NCI-H1694 (cell line): ENCODE results near the gene CECR2.

Experiments
- DNase-seq: peaks from one replicate; lab custom pipeline; 2025; lab: John Stamatoyannopoulos, UW

CECR2 gene

DNA sequence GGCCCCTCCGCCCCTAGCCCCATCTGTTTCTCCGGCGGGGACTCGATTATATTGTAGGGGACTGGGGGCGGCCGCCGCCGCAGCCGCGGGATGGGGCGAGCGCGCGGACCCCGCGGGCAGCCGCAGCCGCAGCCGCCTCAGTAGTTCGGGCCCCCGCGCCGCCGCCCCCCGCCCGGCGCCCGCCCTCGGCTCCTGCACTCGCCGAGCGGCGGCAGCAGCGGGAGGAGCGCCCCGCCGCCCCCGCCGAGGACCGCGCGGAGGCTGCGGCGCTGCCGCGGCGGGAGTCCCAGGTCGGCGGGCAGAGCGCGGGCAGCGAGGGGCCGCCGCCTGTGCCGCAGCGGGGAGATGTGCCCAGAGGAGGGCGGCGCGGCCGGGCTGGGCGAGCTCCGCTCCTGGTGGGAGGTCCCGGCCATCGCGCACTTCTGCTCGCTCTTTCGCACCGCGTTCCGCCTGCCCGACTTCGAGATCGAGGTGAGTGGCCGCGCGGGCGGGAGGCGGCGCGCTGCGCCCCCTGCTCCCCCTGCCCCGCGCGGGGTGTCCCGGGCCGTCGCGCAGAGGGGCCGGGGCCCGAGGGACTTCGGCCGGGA is at the start of gene CECR2:
TSS of gene CECR2 (plus strand) at position 22 of the 587 bp plus-strand sequence. CDS start at position 346, 324 bp downstream.
- DNase-seq, result no peak

DNA sequence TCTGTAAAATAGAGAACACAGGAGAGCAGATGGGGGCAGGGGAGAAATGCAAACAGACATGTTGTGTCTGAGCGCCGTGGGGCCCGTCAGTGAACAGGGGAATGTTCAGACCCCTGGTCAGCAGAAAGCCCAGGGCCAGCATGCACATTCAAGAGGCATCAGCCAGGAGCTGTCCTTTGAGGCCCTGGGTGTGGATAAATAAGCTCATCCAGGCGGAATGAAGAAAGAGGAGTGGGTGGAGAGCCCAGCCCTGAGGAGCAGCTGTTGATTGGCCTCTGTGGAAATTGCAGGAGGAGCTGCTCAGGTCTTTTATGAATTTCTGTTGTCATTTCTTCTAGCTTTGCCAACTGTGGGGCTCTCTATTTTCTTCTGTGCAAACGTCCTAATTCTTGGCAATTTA is 49.7 kb upstream of the CECR2 start:
- DNase-seq, result no peak

DNA sequence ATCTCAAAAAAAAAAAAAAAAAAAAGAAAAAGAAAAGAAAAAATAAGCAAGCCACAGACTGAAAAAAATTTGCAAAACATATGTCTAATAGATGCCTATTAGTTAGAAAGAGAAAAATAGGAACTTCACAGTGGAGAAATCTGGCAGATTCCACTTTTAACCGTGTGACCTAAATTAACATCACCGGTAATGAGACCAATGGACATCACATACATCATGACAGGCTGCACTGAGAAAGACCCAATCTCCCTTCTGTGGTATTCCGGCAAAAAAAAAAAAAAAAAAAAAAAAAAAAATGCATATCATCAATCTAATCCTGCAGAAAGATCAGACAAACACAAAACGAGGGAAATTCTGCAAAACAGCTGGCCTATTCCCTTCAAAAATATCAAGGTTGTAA is 46.7 kb upstream of the CECR2 start:
- no peak for DNase-seq

DNA sequence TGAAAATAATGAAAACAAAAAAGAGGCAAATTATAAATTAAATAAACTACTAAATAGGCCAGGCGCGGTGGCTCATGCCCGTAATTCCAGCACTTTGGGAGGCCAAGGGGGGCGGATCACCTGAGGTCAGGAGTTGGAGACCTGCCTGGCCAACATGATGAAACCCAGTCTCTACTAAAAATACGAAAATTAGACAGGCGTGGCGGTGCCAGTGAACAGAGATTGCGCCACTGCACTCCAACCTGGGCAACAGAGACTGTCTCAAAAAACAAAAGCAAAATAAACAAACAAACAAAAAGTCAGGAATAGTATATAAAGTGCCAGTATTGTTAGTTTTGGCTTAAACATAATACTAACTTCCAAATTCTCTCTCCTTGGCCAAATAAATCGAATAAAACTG is 37.6 kb upstream of the CECR2 start:
- DNase-seq, result no peak

DNA sequence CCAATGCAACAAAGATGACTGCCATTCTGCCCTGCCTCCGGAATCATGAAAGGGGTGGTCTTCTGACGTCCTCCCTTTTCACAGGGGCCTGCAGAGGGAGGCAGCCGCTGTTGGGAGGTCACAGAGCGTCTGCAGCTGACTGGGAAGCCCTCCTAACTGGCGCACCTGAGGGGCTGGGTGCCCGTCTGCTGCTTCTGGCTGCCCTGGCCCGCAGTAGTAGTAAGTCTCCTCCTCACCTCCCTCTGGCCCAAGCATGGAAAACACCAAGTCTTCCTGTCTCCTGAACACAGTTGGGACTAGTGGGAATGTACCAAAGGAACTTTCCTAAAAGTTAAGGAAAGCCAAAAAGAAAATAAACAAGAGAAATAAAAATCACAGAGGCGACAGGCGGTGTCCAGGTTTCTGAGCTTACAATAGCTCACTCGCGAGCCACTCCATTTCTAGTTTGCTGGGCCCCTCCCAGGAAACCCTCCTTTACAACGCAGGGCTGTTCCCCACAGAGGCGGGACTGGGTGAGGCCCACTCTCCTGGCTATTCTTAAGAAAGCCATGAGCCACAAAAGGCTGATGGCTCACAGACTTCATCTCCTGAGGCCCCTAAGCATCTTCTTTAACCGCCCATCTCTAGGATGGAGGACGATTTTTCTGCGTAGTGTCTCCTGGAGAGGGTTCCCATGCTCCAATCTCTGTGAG is 37.0 kb upstream of the CECR2 start:
- no peak for DNase-seq

DNA sequence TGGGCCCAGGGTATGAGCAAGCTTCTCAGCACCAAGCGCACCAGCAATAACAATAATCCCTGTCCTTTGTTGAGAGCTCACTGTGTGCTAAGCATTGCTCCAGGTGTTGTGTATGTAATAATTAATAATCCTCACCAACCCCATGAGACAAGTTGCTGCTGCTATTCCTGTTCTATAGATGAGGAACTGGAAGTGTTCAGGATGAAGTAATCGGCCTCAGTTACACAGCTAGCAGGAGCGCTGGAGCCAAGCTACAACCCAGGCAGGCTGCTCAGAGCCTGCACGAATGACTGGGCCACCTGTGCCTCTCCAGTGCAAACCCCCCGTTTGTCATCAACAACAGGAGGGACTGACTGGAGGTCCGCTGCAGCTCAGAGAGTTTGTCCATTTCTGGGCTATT is 35.2 kb upstream of the CECR2 start:
- no peak for DNase-seq

DNA sequence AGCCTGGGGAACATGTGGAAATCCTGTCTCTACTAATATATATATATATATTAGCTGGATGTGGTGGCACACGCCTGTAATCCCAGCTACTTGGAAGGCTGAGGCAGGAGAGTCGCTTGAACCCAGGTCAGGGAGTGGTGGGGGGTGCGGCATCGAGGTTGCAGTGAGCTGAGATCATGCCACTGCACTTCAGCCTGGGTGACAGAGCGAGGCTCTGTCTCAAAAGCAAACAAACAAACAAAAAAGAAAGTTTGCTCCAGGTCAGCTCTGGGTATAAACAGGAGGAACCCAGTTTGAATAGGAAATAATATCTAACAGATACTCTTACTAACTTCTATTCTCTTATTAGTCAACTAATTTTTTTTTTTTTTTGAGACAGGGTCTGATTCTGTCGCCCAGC is 34.3 kb upstream of the CECR2 start:
- DNase-seq, result no peak

DNA sequence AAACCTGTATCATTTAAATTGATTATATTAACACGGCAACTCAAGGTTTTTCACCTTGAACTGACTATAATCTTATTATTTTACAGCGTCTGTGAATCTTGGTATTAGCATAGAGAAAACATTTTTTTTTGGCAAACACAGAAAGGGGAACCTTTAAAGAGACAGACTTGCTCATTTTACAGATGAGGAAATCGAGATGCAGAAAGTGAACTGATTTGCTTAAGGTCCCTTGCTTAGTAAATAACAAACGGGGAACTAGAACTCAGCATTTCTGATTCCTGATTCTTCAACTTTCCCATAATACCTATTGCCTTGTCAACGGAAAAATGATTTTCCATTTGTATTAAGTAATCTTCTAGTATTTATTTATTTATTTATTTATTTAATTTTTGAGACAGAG is 33.2 kb upstream of the CECR2 start:
- DNase-seq, result no peak

DNA sequence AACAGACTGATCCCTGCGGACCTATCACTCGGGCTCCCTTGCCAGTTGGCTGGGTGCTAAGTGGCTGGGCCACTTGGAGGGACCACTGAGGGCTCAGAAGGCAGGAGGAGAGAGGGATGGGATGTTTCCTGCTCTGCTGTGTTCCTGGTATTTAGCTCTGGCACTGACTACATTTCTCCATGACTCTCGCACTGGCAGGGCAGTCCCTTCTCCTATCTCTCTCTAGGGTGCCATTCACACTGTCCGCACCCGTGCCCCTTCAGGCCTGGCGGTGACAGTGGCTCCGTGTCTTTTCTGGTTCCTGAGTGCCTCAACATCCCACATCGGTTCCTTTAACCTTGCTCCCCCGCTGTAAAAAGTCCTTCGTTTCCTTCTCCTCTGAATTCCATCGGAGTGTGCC is 31.6 kb upstream of the CECR2 start:
- no peak for DNase-seq

DNA sequence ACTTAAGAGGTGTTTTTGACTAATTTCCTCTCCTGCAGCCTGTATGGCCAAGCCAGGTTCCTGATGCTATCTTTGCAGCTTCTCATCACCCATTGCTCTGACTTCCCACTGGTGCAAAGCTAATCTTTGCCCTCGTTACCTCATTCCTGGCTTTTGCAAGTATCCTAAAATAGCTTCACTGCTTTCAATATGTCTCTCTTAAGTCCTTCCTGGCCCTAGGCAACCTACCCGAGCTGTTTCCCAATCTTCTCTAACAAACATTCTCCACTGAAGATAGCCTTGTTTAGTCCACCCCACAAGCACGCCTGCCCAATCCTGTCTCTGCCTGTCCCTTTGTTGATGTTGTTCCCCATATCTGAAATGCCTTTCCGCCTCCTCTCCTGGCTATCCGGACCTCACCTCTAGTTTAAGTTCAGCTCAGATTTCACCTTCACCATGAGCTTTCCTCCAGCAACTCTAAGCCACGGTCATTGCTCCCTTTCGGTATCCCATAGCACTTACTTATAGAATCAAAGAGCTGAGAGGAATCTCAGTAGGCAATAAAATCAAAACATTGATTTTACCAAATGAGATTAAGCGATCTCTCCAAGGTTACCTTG is 30.1 kb upstream of the CECR2 start:
- no peak for DNase-seq

DNA sequence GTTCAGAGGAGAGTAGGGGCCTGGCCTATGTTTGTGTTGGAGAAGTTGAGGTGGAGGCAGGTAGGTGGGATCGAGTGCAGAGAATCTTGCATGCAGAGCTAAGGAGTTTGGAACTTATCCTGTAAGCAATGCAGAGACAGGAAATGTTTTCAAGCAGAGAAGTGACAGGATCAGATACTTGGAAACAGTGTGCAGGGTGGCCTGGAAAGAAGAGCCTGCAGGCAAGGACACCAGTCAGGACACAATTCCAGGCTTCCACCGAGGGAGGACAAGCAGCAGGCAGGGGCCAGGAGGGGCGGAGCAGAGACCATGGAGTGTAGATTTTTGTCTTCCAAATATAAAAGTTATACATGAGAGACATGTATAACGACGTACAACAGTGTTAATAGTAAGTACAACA is 26.9 kb upstream of the CECR2 start:
- no peak for DNase-seq

DNA sequence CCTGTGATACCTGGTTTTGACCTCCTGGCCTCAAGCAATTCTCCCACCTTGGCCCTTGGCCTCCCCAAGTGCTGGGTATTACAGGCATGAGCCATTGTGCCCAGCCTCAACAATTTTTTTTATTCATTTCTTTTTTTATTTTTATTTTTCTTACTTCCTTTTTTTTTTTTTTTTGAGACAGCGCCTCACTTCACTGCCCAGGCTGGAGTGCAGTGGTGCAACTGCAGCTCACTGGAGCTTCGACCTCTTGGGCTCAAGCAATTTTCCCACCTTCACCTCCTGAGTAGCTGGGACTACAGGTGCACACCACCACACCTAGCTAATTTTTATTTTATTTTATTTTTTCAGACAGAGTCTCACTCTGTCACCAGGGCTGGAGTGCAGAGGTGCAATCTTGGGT is 25.5 kb upstream of the CECR2 start:
- no peak for DNase-seq

DNA sequence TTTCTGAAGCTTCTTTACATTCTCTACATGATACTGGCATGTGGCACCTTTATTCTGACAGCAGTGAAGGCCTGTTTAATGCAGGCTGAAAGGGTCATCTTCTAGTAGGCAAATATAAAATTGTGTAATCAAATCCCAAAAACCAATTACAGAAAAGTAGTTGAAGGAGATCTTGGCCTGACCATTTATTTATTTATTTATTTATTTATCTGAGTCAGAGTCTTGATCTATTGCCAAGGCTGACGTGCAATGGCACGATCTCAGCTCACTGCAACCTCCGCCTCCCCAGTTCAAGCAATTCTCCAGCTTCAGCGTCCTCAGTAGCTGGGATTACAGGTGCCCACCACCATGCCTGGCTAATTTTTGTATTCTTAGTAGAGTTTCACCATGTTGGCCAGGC is 22.7 kb upstream of the CECR2 start:
- DNase-seq, result no peak

DNA sequence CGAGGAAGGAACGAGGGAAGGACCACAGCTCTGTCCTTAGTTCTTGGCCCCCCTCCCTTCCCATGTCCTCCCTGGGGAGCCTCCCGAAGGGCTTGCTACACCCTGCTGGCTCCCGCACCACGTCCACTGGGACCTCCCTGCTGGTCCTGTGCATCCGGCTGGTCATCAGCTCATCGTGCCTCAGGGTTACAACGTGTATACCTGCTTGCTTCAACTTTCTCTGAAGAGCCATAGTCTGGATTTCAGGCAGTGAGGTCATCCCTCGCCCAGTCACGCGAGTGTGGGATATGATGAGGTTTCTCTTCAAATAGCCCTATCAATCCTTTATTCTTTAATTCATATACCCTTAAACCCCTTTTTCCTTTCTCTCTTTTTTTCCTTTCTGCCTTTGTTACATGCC is 21.5 kb upstream of the CECR2 start:
- no peak for DNase-seq

DNA sequence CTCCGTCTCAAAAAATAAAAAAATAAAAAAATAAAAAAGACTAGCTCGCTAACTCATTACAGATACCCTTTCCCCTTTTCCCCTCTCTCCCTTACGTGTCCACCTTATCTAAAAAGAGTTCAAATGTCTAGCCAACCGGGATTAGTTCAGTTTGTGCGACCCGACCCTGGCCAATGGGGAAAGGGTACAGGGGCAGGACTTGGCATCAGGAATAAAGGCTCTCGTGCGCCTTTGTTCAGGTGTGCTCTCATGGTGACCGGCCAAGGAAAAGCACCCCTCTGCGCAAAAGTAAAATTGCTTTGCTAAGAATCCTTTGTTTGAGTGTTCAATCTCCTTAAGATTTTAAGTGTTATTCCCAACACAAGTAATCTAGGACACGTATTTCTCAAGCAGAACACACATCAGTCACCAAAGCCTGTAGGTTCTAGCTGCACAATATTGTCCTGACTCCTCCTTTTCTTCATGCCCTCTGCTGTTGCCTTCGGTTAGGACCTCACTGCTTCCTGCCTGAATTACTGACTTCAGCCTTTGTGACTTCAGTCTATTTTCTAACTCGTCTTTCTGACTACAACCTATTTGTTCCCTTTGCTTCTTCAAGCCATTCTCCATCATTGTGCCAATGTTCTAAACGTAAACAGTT is 20.7 kb upstream of the CECR2 start:
- DNase-seq, result no peak

DNA sequence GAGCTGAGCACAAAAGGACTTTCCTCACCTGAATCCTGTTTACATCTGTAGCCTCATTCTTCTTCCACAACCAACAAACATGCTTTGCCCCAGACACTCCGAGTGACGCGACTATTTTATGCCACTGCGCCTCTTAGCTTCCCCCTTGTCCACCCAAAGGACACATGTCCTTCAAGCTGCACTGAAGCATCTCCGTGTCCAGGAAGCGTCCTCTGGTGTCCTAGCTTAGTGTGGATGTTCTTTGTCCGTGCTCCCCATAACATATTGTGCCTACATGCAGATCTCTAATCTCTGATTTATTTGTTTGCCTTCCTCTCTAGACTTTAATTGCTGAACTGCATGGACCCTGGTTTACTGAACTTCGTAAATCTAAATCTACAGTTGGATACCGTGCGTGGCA is 20.1 kb upstream of the CECR2 start:
- DNase-seq, result no peak

DNA sequence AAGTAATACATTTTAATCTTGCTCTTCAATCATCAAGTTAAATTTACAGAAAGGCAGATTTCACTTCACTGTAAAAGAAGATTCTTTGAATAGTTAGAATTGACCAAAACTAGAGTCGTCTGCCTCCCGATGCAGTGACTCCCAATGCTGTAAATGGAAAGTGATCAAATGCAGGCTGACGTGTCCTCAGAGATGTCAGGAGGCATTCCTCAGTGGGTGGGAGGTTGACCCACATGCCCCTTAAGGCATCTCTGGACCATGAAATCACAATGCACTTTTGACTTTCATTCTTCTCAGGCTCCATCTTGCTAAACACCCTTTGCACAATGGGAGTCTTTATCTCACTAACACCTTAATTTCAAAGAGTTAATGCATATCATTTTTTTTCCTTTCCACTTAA is 19.0 kb upstream of the CECR2 start:
- no peak for DNase-seq

DNA sequence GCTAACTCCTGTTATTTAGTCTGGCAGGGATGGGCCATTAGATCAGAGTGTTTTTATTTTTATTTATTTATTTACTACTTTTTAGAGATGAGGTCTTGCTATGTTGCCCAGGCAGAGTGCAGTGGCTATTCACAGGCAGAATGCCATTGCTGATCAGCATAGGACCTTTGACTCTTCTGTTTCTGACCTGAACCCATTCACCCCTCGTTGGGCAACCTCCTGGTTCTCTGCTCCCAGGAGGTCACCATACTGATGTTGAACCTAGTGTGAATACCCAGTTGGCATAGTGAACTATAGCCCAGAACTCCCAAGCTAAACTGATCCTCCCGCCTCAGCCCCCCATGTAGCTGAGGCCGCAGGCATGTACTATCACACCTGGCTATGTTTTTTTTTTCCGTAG is 16.5 kb upstream of the CECR2 start:
- no peak for DNase-seq

DNA sequence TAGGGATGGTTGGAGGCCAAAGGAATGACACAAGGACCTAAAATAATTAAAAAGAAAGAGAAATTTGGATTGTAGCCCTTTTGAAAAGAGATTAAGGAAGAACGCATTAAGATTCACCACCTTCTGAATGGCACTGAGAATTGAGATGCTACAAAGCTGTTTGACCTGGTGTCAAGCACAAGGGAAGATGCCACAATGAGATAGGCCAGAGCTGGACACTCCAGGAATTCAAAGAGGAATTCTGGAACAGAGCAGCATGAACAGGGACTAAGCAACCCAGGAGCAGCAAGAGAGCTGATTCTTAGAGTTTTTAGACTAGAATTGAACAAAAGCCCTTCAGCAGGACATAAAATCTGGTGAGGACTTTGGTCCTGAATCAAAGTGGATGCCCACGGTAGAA is 11.6 kb upstream of the CECR2 start:
- no peak for DNase-seq

DNA sequence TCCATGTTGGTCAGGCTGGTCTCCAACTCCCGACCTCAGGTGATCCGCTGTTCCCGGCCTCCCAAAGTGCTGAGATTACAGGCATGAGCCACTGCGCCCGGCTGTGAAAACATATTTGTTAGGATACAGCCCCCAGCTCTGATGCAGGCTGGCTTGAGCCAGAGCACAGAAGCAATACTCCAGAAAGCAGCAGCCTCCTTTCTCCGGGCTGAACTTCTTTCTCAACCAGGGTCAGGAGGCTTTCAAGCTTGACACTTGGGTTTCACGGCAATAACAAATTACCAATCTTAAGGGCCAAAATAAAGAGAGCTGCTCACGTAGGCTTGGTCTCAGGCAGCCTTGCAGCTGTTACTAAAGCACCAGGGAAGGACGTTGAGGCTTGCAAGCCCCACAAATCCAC is 10.8 kb upstream of the CECR2 start:
- no peak for DNase-seq

DNA sequence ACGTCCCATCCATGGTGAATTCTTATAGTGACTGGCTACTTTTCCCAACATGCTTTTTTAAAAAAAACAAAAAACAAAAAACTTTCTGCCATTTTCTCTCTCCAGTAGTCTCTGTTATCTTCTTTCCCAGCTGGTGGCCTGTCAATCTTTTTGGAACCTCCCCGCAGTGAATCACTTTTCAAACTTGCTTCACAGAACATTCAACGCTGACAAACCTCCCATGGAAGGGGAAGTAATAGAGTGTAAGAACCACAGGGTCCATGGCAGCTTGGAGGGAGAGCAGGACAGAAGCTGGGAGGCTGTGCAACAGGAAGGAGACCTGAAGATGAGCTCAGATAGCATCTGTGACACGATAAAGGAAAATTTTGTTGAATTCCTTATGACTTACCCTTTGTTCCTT is 9.8 kb upstream of the CECR2 start:
- DNase-seq, result no peak

DNA sequence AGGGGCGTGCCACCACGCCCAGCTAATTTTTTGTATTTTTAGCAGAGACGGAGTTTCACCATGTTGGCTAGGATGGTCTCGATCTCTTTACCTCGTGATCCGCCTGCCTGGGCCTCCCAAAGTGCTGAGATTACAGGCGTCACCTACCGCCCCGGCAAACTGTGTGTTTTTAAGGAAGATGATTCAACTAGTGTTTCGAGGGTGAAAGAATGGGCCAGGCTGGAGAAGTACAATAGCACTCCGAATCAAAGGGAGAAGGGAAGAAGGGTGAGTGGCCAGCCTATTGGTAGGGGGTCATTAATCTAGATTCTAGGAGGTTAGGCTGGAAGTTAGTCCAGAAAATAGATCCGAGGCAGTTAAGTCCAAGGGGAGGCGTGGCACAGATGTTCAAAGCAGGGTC is 2.9 kb upstream of the CECR2 start:
- DNase-seq, result no peak

DNA sequence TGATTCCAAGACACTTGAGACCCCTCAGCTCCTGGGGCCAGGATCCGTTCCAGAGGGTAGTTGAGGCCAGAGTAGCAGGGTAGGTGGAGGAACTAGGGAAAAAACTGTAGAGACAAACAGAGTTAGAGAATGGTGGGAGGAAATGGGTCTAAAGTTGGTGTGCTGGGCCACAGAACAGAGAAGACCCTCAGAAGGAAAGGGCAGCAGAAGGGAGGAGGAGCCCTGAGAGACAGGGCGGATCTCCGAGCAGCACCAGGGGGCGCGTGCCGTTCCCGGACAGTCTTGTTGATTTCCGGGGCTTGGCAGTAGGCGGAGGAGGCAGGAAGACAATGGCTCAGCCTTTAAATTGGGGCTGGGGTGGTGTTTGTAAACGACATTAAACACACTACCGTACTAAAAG is 2.4 kb upstream of the CECR2 start:
- no peak for DNase-seq
